Measurements from ENCODE around the gene C4BPA.

Gene C4BPA

GRCh38 chr1:207069858-207070506 lies 34.1 kb upstream of the C4BPA start:
- no peak overlapping the region for H3K4me3 ChIP-seq (ENCODE audit: low read depth, low read length)
- H3K4me1 ChIP-seq (ENCODE audit: control insufficient read depth, insufficient read depth, low read length) = no peaks in the 10 kb centered on the region
- peaks cover 0 to 51% of the 10 kb centered on the region in 2 experiments; a peak in 1 of 3 replicates for H3K36me3 ChIP-seq (ENCODE audit: control insufficient read depth in 2 of 2, insufficient read depth in 1 of 2, low read length in 2 of 2)
- CTCF ChIA-PET = interaction anchor here (0.5 to 1.6 kb wide), 4 partner anchors 10 to 497 kb away, joined by 3 to 4 read pairs (median 4); no protein-coding TSS in a partner anchor
- no peak for TF ChIP-seq ZBTB26 (tag by site-specific recombination; optimal IDR thresholded peaks at IDR 0.05)
- no peak for TF ChIP-seq ZNF157 (tag by site-specific recombination; IDR thresholded peaks at IDR 0.05)
- no peak for TF ChIP-seq ZNF76 (tag by site-specific recombination; IDR thresholded peaks at IDR 0.05; ENCODE audit: borderline replicate concordance, low read depth)
- TF ChIP-seq ZNF146 (tag by site-specific recombination; IDR thresholded peaks at IDR 0.05) = no peak
- H3K9me3 ChIP-seq (ENCODE audit: control insufficient read depth, insufficient read depth, low read depth, low read length) = no peaks in the 10 kb centered on the region
- no peak overlapping the region for H3K27ac ChIP-seq (ENCODE audit: extremely low read depth, low read depth, low read length)
- POLR2A ChIA-PET = no interaction called here

- no peak overlapping the region for H3K4me3 ChIP-seq (ENCODE audit: low read depth, low read length)
- POLR2A ChIA-PET = interaction anchor here (1.3 kb wide), 1 partner anchor 18 kb away, joined by 3 read pairs; the partner anchor contains the start of gene PFKFB2
- TF ChIP-seq ZNF514 (tag by site-specific recombination; IDR thresholded peaks at IDR 0.05) (no peak), ZFP69B (tag by site-specific recombination; IDR thresholded peaks at IDR 0.05) (no peak), ZNF510 (tag by site-specific recombination; IDR thresholded peaks at IDR 0.05; ENCODE audit: insufficient replicate concordance) (no peak)
- H3K9me3 ChIP-seq (ENCODE audit: control insufficient read depth, insufficient read depth, low read depth, low read length) = no peaks in the 10 kb centered on the region
- CTCF ChIA-PET = interaction anchor here (0.5 to 1.7 kb wide), 7 partner anchors 10 to 496 kb away, joined by 3 to 4 read pairs (median 4); no protein-coding TSS in a partner anchor
- H3K4me1 ChIP-seq (ENCODE audit: control insufficient read depth, insufficient read depth, low read length) = no peaks in the 10 kb centered on the region
- no peak overlapping the region for H3K27ac ChIP-seq (ENCODE audit: extremely low read depth, low read depth, low read length)
- peaks cover 0 to 48% of the 10 kb centered on the region in 2 experiments; a peak in 1 of 3 replicates for H3K36me3 ChIP-seq (ENCODE audit: control insufficient read depth in 2 of 2, insufficient read depth in 1 of 2, low read length in 2 of 2)
Observed at GRCh38 chr1:207070811-207071210, 33.2 kb upstream of the C4BPA start.

GRCh38 chr1:207071426-207071825 lies 32.6 kb upstream of the C4BPA start:
- H3K9me3 ChIP-seq (ENCODE audit: control insufficient read depth, insufficient read depth, low read depth, low read length) = no peaks in the 10 kb centered on the region
- H3K27ac ChIP-seq (ENCODE audit: extremely low read depth, low read depth, low read length) = no peak overlapping the region
- H3K36me3 ChIP-seq (ENCODE audit: control insufficient read depth in 2 of 2, insufficient read depth in 1 of 2, low read length in 2 of 2) = peaks cover 0 to 44% of the 10 kb centered on the region in 2 experiments; a peak in 1 of 3 replicates
- TF ChIP-seq IKZF3 (tag by site-specific recombination; IDR thresholded peaks at IDR 0.05) (no peak), ZNF473 (tag by site-specific recombination; IDR thresholded peaks at IDR 0.05) (no peak), BCL6B (tag by site-specific recombination; IDR thresholded peaks at IDR 0.05) (no peak), ZNF580 (tag by site-specific recombination; IDR thresholded peaks at IDR 0.05) (no peak), ZNF610 (tag by site-specific recombination; IDR thresholded peaks at IDR 0.05; ENCODE audit: borderline replicate concordance) (no peak), ZNF366 (tag by site-specific recombination; conservative IDR thresholded peaks at IDR 0.05) (no peak), KLF8 (tag by site-specific recombination; IDR thresholded peaks at IDR 0.05) (no peak), ZNF701 (tag by site-specific recombination; IDR thresholded peaks at IDR 0.05) (no peak), ZNF239 (tag by site-specific recombination; IDR thresholded peaks at IDR 0.05) (no peak)
- no peaks in the 10 kb centered on the region for H3K4me1 ChIP-seq (ENCODE audit: control insufficient read depth, insufficient read depth, low read length)
- ChIA-PET CTCF (interaction anchor here (0.7 to 4.8 kb wide), 8 partner anchors 9 to 379 kb away, joined by 3 to 25 read pairs (median 4); partner anchors contain the start of gene YOD1), POLR2A (interaction anchor here (1.3 kb wide), 1 partner anchor 18 kb away, joined by 3 read pairs; the partner anchor contains the start of gene PFKFB2)
- no peak overlapping the region for H3K4me3 ChIP-seq (ENCODE audit: low read depth, low read length)

Measured in HEK293 (cell line).